GM13977 (cell line): ENCODE results near the gene TBL1X.

Experiments used
- DNase-seq: peaks from one replicate; pipeline ENCODE4 v3.0.0; 2012; ENCODE audit warnings: low spot score
- CTCF ChIP-seq: IDR thresholded peaks from 2 replicates; pipeline ENCODE4 v1.5.1; 2012; ENCODE audit warnings: mild to moderate bottlenecking, control low read depth; ENCODE audit not compliant: insufficient read depth; ENCODE audit errors: extremely low read depth, missing control alignments
- in situ Hi-C: fragments of 300-500 bp; cut with MboI; formaldehyde crosslinking; loops from one replicate; pipeline ENCODE4 v1.12.0; 2022; ENCODE audit warnings: low sequenced_read_pairs, low pct_unique_long_range_greater_than_20kb, mixed read lengths, inconsistent platforms; ENCODE audit not compliant: unreplicated experiment

Gene TBL1X

DNA sequence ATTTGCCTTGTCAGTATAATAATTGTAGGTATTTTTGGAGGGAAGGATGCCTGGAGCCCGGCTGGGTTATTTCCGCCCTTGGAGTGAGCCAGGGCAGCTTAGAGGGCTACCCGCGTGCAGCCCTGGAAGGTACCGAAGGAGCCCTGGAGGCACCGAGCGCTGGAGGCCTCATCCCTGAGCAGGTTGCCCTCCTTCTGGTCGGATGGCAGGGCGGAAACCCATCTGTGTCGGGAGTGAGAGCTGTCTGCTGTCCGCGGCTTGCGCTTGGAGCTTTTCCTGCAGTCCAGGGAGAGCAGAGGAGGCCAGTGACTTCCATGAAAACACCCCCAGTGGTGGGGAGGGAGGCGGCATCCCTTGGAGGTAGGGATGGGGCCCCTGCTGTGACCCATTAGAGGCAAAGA lies 122.1 kb downstream of the TBL1X start:
- DNase-seq: no peak
- no peak for TF ChIP-seq CTCF
- in situ Hi-C loops: no loop called here

- in situ Hi-C loops: no loop called here
- DNase-seq: no peak
- no peak for TF ChIP-seq CTCF
These were observed 122.8 kb downstream of the TBL1X start for GRCh38 chrX:9587642-9588041.

- TF ChIP-seq CTCF: no peak
- no peak for DNase-seq
- in situ Hi-C loops: no loop called here
These were observed 126.6 kb downstream of the TBL1X start for GRCh38 chrX:9591496-9591895.

DNA sequence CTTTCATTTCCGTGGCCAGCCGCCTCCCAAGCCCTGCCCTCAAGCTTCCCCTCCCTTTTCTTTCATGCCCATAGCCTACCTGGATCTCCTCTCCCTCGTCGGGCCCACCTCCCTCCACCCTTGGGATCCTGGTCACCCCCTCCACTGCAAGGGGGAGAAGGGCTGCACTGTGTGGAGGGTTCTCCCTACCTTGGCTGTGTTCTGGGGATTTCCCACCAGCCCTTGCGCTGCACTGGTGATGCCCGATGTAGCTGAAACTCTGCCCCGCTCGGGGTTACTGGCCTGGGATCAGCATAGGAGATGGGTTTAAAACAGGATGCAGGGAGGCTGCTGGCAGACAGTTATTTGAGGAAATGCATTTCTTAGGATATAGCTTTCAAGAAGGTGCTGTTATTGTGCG lies 128.9 kb downstream of the TBL1X start:
- in situ Hi-C loops: no loop called here
- DNase-seq: no peak
- TF ChIP-seq CTCF: no peak

GRCh38 chrX:9595174-9595573 lies 130.3 kb downstream of the TBL1X start:
- TF ChIP-seq CTCF: no peak
- in situ Hi-C loops: no loop called here
- no peak for DNase-seq

- no peak for DNase-seq
- in situ Hi-C loops: no loop called here
- TF ChIP-seq CTCF: no peak
These were observed 132.0 kb downstream of the TBL1X start for GRCh38 chrX:9596837-9597236.
